Smooth muscle cell (in vitro differentiated cells): Measurements from ENCODE around the gene TRIM45. TPM values are rescaled to one million over a fixed set of nuclear protein-coding genes. Genes with fewer than 3 reads are reported as not detected.

Experiments used
- DNase-seq: peaks from one replicate; lab custom pipeline; 2025; ENCODE audit not compliant: unreplicated experiment; lab: John Stamatoyannopoulos, UW
- H2AFZ ChIP-seq: fragments of 200-600 bp; sonication (generic); 2 replicates; pipeline ENCODE4 v1.6.0; 2016; ENCODE audit warnings: antibody characterized with exemption, low read depth, mild to moderate bottlenecking
- H3F3A ChIP-seq: fragments of 200-600 bp; sonication (generic); 2 replicates; pipeline ENCODE4 v1.6.0; 2017; ENCODE audit warnings: antibody characterized with exemption, low read depth
- H3K27ac ChIP-seq: fragments of 200-600 bp; sonication (generic); 2 replicates; pipeline ENCODE4 v1.5.1; 2016; ENCODE audit warnings: low read depth, mild to moderate bottlenecking
- H3K27me3 ChIP-seq: fragments of 200-600 bp; sonication (generic); 2 replicates; pipeline ENCODE4 v1.6.1; 2016; ENCODE audit warnings: low read depth, mild to moderate bottlenecking
- H3K36me3 ChIP-seq: fragments of 200-600 bp; sonication (generic); 2 replicates; pipeline ENCODE4 v1.5.1; 2016; ENCODE audit warnings: low read depth
- H3K4me1 ChIP-seq: fragments of 200-600 bp; sonication (generic); 2 replicates; pipeline ENCODE4 v1.5.1; 2016; ENCODE audit warnings: low read depth
- H3K4me2 ChIP-seq: fragments of 200-600 bp; sonication (generic); 2 replicates; pipeline ENCODE4 v1.6.0; 2016; ENCODE audit warnings: mild to moderate bottlenecking
- H3K4me3 ChIP-seq: fragments of 200-600 bp; sonication (generic); 2 replicates; pipeline ENCODE4 v1.5.1; 2016; ENCODE audit warnings: mild to moderate bottlenecking
- H3K79me2 ChIP-seq: fragments of 200-600 bp; sonication (generic); 2 replicates; pipeline ENCODE4 v1.6.0; 2016; ENCODE audit warnings: low read depth, mild to moderate bottlenecking
- H3K9ac ChIP-seq: fragments of 200-600 bp; sonication (generic); 2 replicates; pipeline ENCODE4 v1.6.0; 2016; ENCODE audit warnings: low read depth
- H3K9me3 ChIP-seq: fragments of 200-600 bp; sonication (generic); replicated peaks from 2 replicates; pipeline ENCODE4 v1.5.1; 2016; ENCODE audit warnings: low read depth
- H4K20me1 ChIP-seq: fragments of 200-600 bp; sonication (generic); 2 replicates; pipeline ENCODE4 v1.6.0; 2016; ENCODE audit warnings: low read depth
- CTCF ChIP-seq: fragments of 200-600 bp; sonication (generic); IDR thresholded peaks from 2 replicates; pipeline ENCODE4 v1.5.1; 2017; ENCODE audit warnings: borderline replicate concordance, mild to moderate bottlenecking, antibody characterized with exemption; ENCODE audit not compliant: insufficient read depth, poor library complexity, severe bottlenecking
- WGBS: methylation state at CpG from one replicate; pipeline ENCODE4 v1.1.7; 2016; ENCODE audit warnings: low lambda C conversion rate; 5-methylcytosine and 5-hydroxymethylcytosine counted together
- polyA plus RNA-seq: library from polyadenylated mRNA; unstranded; fragments of >200 nt; fragmentation: Nextera tagmentation; extraction: Ambion mirVana; gene quantifications from 2 replicates; pipeline ENCODE4 v1.2.1, GENCODE V29; 2016
- total RNA-seq: library from RNA; depleted of rRNA; stranded (reverse); fragments of >200 nt; gene quantifications from 2 replicates; pipeline ENCODE4 v1.2.3, GENCODE V29; 2014

Gene TRIM45
- total and polyA plus RNA-seq, 2 experiments from 2014 or later: 4.4 to 4.6 TPM

GRCh38 chr1:117136749-117137148, 15.2 kb upstream of the TRIM45 start:
- Histone ChIP-seq H3K27ac (no peak overlapping the region), H3K79me2 (no peaks in the 10 kb centered on the region), H3K4me1 (peaks cover 5% of the 10 kb centered on the region), H3K9ac (no peak overlapping the region), H3K4me2 (no peak overlapping the region), H3K9me3 (no peaks in the 10 kb centered on the region), H3K36me3 (no peaks in the 10 kb centered on the region), H2AFZ (no peak overlapping the region), H3F3A (no peaks in the 10 kb centered on the region), H4K20me1 (no peaks in the 10 kb centered on the region), H3K27me3 (no peaks in the 10 kb centered on the region), H3K4me3 (no peak overlapping the region)
- no peak for TF ChIP-seq CTCF
- no peak for DNase-seq
- WGBS: 66% methylated on average over 2 of the region's 2 CpGs

- Histone ChIP-seq H3K4me1 (peaks cover 5% of the 10 kb centered on the region), H3K9ac (no peak overlapping the region), H3F3A (no peaks in the 10 kb centered on the region), H3K27me3 (no peaks in the 10 kb centered on the region), H3K4me2 (no peak overlapping the region), H3K27ac (no peak overlapping the region), H3K79me2 (no peaks in the 10 kb centered on the region), H2AFZ (no peak overlapping the region), H3K36me3 (no peaks in the 10 kb centered on the region), H4K20me1 (no peaks in the 10 kb centered on the region), H3K4me3 (no peak overlapping the region), H3K9me3 (no peaks in the 10 kb centered on the region)
- no peak for DNase-seq
- 78% methylated on average over 2 of the region's 2 CpGs for WGBS
- TF ChIP-seq CTCF: no peak
These were observed 13.8 kb upstream of the TRIM45 start for GRCh38 chr1:117135329-117135728.

GRCh38 chr1:117130526-117130925, 9.0 kb upstream of the TRIM45 start:
- Histone ChIP-seq H3F3A (no peaks in the 10 kb centered on the region), H3K27me3 (no peaks in the 10 kb centered on the region), H3K9me3 (no peaks in the 10 kb centered on the region), H4K20me1 (no peaks in the 10 kb centered on the region), H3K4me2 (no peak overlapping the region), H3K4me1 (peaks cover 2% of the 10 kb centered on the region), H3K79me2 (no peaks in the 10 kb centered on the region), H3K36me3 (no peaks in the 10 kb centered on the region), H3K4me3 (no peak overlapping the region), H2AFZ (no peak overlapping the region), H3K27ac (no peak overlapping the region), H3K9ac (no peak overlapping the region)
- DNase-seq: no peak
- TF ChIP-seq CTCF: no peak
- WGBS: 95% methylated on average over 4 of the region's 4 CpGs

- no peak overlapping the region for H3K27ac ChIP-seq
- peak; percentile 65 for TF ChIP-seq CTCF
- WGBS: 39% methylated on average over 5 of the region's 5 CpGs
- no peaks in the 10 kb centered on the region for H3K9me3 ChIP-seq
- DNase-seq: no peak
- H3K36me3 ChIP-seq: no peaks in the 10 kb centered on the region
- H4K20me1 ChIP-seq: no peaks in the 10 kb centered on the region
- no peaks in the 10 kb centered on the region for H3F3A ChIP-seq
- no peaks in the 10 kb centered on the region for H3K4me1 ChIP-seq
- H2AFZ ChIP-seq: peak overlapping the region; percentile 92
- H3K4me2 ChIP-seq: no peak overlapping the region
- H3K79me2 ChIP-seq: no peaks in the 10 kb centered on the region
- H3K9ac ChIP-seq: no peak overlapping the region
- no peaks in the 10 kb centered on the region for H3K27me3 ChIP-seq
- no peak overlapping the region for H3K4me3 ChIP-seq
These were observed 7.0 kb upstream of the TRIM45 start for GRCh38 chr1:117128323-117129079.
